Sigmoid colon (tissue), 4 donors: Measurements from ENCODE around the gene OR2AT4.

Experiments
- CTCF ChIP-seq, 4 experiments: fragments of 450-650 bp in 3 of 4; fragments of 200-600 bp in 1 of 4; IDR thresholded peaks; one replicate each; pipeline ENCODE4 v1.5.1; 2016 to 2019; ENCODE audit warnings: antibody characterized with exemption in 4 of 4, mild to moderate bottlenecking in 3 of 4, moderate library complexity in 2 of 4
- POLR2A ChIP-seq, 2 donors: fragments of 450-650 bp; IDR thresholded peaks; one replicate each; pipeline ENCODE4 v1.6.1; 2016; ENCODE audit warnings: antibody characterized with exemption in 2 of 2, mild to moderate bottlenecking in 2 of 2, moderate library complexity in 2 of 2
- POLR2AphosphoS5 ChIP-seq, 4 donors: sonication (generic); formaldehyde crosslinking; IDR thresholded peaks; one replicate each; pipeline ENCODE4 v1.6.1; 2017; ENCODE audit warnings: antibody characterized with exemption in 4 of 4

DNA sequence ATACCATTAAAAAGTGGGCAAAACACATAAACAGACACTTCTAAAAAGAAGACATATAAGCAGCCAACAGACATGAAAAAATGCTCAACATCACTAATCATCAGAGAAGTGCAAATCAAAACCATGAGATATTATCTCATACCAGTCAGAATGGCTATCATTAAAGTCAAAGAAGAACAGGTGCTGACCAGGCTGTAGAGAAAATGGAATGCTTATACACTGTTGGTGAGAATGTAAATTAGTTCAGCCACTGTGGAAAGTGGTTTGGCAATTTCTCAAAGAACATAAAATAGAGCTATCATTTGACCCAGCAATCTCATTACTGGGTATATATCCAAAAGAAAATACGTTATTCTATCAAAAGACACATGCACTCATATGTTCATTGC is 13.5 kb downstream of the OR2AT4 start:
- no peak for TF ChIP-seq CTCF (IDR thresholded peaks at IDR 0.05)
- TF ChIP-seq POLR2AphosphoS5 (IDR thresholded peaks at IDR 0.05), result no peak
- no peak for TF ChIP-seq POLR2A (IDR thresholded peaks at IDR 0.05)
